HG02642 (cell line): ENCODE data around the gene NOTCH3.

Experiments used
- ATAC-seq: cut with Tn5 transposase; IDR thresholded peaks from one replicate; pipeline ENCODE4 v1.9.1; 2021; ENCODE audit warnings: mild to moderate bottlenecking; ENCODE audit not compliant: unreplicated experiment, poor library complexity

Gene NOTCH3

DNA sequence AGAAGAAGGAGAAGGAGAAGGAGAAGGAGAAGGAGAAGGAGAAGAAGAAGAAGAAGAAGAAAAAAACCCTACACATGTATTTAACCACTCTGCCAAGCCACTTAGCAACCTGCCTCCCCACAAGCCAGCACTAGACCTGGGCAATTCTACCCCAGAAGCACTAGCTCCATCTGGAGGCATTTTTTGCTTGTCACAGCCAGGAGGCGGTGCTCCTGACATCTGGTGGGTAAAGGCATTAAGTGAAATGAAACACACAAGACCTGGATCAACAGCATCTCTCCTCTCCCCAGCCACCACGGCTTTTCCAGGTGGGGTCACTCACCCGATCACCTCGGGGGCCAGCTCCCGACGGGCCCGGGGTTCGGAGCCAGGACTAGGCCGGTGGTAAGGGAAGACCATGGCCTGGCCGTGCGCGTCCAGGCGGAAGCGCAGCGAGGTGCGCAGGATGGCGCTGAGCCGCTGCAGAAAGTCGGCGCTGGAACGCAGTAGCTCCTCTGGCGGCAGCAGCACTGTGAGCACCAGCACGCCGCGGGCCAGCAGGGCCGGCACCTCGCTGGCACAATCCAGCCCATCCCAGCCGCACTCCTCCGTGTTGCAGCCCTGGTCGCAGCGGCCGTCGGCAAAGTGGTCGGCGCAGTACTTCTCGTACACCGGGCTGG is 26.9 kb downstream of the NOTCH3 start:
- no peak for ATAC-seq

- no peak for ATAC-seq
Measured at GRCh38 chr19:15170345-15170744, 30.4 kb downstream of the NOTCH3 start.

DNA sequence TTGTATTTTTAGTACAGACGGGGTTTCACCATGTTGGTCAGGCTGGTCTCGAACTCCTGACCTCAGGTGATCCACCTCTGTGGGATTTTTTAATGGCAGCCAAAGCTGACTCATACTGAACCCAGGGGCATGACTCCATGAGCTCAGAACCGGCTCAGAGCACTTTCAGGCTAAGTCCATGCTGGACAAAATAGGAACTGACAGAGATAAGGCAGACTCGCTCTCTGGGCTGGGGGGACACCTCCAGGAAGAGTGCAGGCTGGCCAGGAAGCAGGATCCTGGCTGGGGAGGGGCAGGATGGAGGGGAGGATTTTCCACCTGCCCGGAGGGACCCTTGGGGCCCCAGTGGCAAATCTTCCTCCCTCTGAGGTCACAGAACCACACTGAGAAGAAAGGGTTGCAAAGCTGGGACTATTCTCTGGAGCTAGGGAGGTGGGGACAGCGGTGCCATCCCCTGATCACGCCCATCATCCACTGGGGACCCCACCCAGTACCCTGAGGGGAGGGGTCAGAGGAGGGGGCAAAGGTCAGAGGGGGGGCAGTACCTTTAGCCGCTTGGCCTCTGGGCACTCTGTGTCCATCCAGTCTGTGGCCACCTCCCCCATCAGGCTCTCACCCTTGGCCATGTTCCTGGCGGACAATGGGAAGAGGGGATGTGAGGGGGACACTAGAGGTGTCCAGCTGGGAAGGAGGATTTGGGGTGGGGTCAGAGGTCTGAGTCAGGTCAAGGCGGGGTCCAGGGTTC is 31.1 kb downstream of the NOTCH3 start:
- no peak for ATAC-seq

DNA sequence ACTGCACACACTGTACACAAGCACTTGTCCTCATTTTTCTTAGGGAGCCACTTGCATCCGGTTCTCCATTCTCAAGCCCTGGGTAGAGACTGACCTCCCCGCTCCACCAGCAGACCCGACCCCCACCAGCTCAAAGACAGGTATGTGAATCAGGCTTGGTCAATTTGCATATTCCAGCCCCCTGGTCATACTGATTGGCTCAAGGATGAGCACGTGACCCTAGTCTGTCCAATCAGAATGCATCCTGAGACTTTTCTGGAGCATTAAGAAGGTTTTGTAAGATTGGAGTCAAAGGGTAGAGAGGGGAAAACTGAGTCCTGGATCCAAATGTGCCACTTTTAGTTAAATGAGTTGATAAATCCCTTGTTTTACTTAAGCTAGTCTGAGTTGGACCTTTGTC is 34.1 kb downstream of the NOTCH3 start:
- ATAC-seq: no peak

- ATAC-seq: no peak
Measured at GRCh38 chr19:15161028-15161984, 39.5 kb downstream of the NOTCH3 start.

DNA sequence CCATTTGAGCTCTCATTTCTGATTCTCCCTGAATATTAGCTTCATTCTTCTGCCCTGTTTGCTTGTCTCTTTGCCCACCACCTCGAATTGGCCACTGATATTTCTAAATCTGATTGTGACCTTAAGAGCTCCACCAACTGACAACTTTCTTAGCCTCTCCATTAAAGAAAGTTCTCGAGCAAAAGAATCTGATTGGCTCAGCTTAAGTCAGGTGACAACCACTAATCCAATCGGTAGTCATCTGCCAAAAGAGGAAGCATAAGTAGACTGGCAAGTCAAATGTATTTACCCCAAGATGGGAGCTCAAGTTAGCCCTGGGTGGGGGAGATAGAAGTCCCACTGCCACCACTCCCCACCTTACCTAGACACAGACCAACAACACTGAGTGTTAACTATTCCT is 41.5 kb downstream of the NOTCH3 start:
- ATAC-seq: no peak

- no peak for ATAC-seq
Measured at GRCh38 chr19:15156391-15156790, 44.4 kb downstream of the NOTCH3 start.

- no peak for ATAC-seq
Measured at GRCh38 chr19:15155296-15155695, 45.5 kb downstream of the NOTCH3 start.

DNA sequence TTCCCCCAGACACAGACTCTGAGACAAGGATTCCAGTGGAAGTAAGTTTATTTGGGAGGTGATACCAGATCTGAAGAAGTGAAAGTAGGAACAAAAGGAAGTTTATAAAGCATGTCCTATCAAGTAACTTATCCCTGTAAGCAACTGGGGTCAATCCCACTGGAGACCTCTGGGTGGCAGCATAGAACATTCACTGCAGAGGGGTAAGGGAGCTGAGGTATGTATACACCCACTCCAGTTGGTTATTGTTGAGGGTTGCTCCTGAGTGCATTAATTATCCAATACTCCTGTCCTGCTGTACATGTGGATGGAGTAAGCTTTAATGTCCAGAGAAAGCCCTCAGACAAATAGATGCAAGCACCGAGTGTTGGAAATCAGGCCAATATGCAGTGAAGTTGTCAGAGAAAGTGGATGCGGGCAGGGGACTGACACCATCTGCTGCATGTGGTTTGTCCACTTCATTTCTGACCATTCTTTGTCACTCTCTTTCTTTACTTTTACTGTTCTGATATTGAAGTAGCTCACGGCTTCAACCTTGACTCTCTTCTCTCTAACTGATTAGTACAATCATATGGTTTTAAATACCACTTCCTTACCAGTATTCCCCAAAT is 46.7 kb downstream of the NOTCH3 start:
- no peak for ATAC-seq

GRCh38 chr19:15149737-15150136 is 51.1 kb downstream of the NOTCH3 start:
- no peak for ATAC-seq

DNA sequence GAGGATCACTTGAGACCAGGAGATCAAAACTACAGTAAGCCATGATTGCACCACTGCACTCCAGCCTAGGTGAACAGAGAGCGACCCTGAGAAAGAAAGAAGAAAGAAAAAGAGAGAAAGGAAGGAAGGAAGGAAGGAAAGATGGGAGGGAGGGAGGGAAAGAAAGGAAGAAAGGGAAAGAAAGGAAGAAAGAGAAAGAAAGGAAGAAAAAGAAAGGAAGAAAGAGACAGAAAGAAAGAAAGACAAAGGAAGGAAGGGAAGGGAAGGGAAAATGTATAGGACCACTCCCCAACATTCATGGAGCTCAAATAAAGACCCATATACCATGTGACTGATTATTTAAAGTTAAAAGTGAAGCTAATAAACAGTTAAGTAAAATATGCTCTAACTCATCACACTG is 53.7 kb downstream of the NOTCH3 start:
- ATAC-seq: no peak

GRCh38 chr19:15144046-15144646 is 56.6 kb downstream of the NOTCH3 start:
- ATAC-seq: no peak

DNA sequence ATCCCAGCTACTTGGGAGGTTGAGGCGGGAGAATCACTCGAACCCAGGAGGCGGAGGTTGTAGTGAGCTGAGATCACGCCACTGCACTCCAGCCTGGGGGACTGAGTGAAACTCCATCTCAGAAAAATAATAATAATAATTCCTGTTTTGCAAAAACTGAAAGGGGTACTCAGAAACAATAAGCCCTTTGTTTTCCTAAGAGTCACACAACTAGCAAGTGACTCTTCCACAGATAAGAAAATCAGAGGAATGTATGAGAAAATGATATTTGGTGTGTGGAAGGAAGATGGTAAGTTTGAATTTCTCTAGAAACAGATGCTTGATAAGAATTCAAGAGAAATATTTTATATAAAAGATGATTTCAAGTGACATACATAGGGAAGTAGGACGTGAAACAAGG is 58.5 kb downstream of the NOTCH3 start:
- ATAC-seq: no peak

DNA sequence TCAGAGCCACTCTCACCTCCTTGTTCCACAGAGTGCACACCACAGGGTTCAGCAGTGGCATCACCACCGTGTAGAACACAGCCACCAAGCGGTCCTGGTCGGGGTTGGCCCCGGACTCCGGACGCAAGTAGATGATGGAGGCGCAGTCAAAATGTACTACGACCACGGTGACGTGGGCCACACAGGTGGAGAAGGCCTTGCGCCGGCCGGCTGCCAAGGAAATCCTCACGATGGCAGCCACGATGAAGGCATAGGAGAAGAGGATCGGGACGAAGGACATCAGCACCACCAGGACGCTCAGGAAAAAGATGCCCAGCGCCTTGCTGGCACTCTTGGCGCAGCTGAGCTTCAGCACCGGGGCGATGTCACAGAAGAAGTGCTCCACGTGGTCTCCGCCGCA is 59.7 kb downstream of the NOTCH3 start:
- ATAC-seq: no peak

DNA sequence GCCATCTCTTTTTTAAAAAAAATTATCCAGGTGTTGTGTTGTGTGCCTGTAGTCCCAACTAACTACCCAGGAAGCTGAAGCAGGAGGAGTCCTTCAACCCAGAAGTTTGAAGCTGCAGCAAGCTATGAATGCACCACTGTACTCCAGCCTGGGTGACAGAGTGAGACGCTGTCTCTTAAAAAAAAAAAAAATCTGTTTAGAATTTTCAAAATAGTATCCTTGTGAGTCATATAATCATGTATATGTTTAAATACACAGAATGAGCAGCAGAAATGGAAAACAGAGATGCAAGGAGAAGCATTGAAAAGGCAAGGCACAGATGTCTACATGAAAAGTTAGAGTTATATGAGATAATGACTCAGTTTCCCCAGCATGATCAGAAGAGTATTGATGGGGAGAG is 62.4 kb downstream of the NOTCH3 start:
- no peak for ATAC-seq

GRCh38 chr19:15137777-15138176 is 63.0 kb downstream of the NOTCH3 start:
- no peak for ATAC-seq

- no peak for ATAC-seq
Measured at GRCh38 chr19:15136234-15136954, 64.4 kb downstream of the NOTCH3 start.

- ATAC-seq: no peak
Measured at GRCh38 chr19:15129856-15130585, 70.8 kb downstream of the NOTCH3 start.
